ENCODE measurements around the gene CAPN11.
"Not testable (repeated sequence)": the region's sequence is repeated elsewhere in the genome, so short reads cannot be mapped to it uniquely, and the experiment has no call there.

The CAPN11 gene

GRCh38 chr6:44230034-44230675, 71.5 kb downstream of the CAPN11 start:
- H3K4me3 ChIP-seq (ENCODE audit: control insufficient read depth, low read depth, low read length) = no peak overlapping the region
- no peak for TF ChIP-seq CTCF (conservative IDR thresholded peaks at IDR 0.05; ENCODE audit: control insufficient read depth, insufficient read depth, low read depth, low read length)
- DNase-seq (ENCODE audit: low read depth) = no peak

GRCh38 chr6:44231426-44231825, 72.8 kb downstream of the CAPN11 start:
- not testable (repeated sequence) for H3K4me3 ChIP-seq (ENCODE audit: control insufficient read depth, low read depth, low read length); DNase-seq (ENCODE audit: low read depth)

- no peak for DNase-seq (ENCODE audit: low read depth)
- no peak overlapping the region for H3K4me3 ChIP-seq (ENCODE audit: control insufficient read depth, low read depth, low read length)
- no peak for TF ChIP-seq CTCF (conservative IDR thresholded peaks at IDR 0.05; ENCODE audit: control insufficient read depth, insufficient read depth, low read depth, low read length)
Measured at GRCh38 chr6:44232676-44233566, 74.3 kb downstream of the CAPN11 start.

- no peak for DNase-seq (ENCODE audit: low read depth)
- no peak overlapping the region for H3K4me3 ChIP-seq (ENCODE audit: control insufficient read depth, low read depth, low read length)
- TF ChIP-seq CTCF (conservative IDR thresholded peaks at IDR 0.05; ENCODE audit: control insufficient read depth, insufficient read depth, low read depth, low read length) = no peak
Measured at GRCh38 chr6:44233567-44234100, 75.0 kb downstream of the CAPN11 start.

All from fibroblast of mammary gland (primary cell).